Measurements from ENCODE around the gene ANO2. TPM values are rescaled to one million over a fixed set of nuclear protein-coding genes. Genes with fewer than 3 reads are reported as not detected.
"Not testable (repeated sequence)": the region's sequence is repeated elsewhere in the genome, so short reads cannot be mapped to it uniquely, and the experiment has no call there.

The ANO2 gene
- total RNA-seq, 1 donor from 2014 or later: 16.1 TPM

DNA sequence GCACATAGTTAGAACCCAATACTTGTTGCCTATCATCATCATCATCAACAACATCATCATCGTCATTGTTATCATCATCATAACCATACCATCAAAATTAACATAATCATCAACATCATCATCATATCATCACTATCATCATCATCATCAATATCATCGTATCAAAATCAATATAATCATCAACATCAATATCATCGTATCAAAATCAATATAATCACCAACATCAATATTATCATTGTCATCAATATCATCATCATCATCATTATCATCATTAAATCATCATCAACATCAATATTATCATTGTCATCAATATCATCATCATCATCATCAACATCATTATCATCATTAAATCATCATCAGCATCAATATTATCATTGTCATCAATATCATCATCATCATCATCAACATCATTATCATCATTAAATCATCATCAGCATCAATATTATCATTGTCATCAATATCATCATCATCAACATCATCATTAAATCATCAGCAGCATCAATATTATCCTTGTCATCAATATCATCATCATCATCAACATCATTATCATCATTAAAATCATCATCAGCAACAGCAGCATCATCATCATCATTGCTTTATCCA, 286.6 kb downstream of the ANO2 start:
- DNase-seq; intact Hi-C loops (cut with micrococcal nuclease); ATAC-seq: not testable (repeated sequence)

DNA sequence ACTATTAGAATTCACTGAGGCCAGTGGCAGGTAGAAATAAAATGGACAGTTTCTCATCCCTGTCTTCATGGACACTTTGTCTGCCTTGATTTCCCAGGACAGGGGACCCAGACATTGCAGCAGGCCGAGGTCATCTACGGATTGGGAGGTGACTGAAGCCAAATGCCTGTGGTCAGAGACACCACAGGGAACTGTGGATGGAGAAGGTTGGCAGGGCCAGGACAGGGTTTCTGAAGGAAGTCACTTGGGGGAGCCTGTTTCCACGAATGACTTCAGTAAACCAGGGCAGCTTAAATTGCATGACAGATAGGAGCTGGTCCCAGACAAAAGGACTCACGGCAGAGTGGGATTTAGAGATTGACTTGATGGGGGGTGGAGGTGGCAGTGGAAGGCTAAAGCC, 288.2 kb downstream of the ANO2 start:
- DNase-seq (no peak), ATAC-seq (no peak)
- intact Hi-C loops (cut with micrococcal nuclease): no loop called here

DNA sequence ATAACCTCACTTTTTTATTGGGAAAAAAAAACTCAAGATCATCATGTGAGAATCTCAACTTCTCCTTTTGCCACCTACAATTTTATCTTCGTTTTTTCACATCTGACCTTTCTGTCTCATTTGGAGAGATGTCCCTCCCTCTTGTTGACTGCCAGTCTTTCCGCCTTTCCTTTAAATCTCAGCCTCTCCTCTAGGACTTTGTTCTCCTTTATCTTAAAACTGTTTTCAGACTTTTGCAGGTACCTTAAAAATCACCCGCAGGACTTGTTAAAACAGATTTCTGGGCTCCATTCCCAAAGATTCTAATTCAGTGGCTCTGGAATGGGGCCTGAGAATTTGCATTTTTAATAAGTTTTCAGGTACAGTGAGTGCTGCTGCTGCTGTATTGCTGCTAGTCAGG, 289.9 kb downstream of the ANO2 start:
- intact Hi-C loops (cut with micrococcal nuclease): no loop called here
- DNase-seq (no peak), ATAC-seq (no peak)

DNA sequence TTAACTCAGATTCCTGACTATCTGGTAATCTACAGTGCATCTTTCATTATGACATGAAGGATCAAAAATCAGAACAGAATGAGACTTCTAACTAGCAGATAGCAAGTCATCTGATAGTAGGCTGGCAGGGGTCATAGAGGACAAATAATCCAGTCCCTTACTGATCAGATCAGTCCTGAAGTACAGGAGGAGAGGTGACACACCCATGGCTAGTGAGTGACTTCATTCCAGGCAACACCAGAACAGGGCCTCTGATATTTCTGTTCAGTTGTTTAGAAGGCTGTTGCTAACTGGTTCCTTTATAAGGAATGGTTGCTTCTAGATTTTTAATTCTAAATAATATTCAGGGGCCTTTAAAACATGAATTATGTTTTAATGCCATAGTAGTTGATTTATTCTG, 291.0 kb downstream of the ANO2 start:
- ATAC-seq: no peak
- intact Hi-C loops (cut with micrococcal nuclease): no loop called here
- no peak for DNase-seq

DNA sequence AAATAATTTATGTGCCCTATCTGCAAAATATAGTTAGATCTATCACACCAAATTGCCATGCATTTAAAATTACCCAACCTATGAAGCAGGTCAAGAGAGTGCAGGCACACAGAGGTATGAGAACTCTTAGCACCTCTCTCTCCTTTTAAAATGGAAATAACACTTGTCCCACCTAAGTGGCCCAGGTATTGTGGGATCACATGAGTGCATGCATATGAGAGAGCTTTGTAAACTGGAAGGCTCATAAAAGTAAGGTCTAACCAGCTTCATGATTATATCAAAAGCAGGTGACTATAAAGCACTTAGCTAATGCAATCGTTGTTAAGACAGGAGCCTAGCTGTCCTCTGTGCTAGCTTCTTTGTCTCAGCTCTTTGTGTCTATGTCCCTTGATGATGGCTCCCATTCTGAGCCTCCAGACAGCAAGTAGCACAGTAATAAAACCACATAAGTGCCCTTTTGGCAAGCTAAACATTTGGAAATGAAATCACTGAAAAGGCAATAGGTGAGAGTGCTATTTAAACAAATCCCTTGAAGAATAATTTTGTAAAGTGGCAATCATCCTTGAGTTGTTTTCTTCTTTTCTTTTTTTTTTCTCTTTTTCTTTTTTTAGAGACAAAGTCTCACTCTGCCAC, 294.1 kb downstream of the ANO2 start:
- ATAC-seq: no peak
- no peak for DNase-seq
- intact Hi-C loops (cut with micrococcal nuclease): no loop called here

DNA sequence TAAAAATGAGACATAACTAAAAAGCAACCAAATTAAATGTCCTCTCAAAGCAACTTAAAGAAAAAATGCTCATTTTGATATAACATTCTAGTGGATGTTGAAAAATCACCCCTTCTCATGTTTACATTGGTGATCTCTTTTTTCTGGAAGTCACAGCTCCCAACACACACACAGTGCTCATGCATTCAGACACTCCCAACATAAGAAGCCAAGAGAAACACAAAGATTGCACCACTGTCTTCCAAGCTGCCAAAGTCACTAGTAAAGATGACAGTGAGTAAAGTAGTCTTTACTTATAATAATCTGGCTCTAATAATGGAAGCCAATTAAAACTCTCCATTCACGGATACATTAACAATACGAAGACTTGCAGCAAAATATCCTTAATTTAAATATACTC, 294.8 kb downstream of the ANO2 start:
- no peak for DNase-seq
- intact Hi-C loops (cut with micrococcal nuclease): no loop called here
- no peak for ATAC-seq

DNA sequence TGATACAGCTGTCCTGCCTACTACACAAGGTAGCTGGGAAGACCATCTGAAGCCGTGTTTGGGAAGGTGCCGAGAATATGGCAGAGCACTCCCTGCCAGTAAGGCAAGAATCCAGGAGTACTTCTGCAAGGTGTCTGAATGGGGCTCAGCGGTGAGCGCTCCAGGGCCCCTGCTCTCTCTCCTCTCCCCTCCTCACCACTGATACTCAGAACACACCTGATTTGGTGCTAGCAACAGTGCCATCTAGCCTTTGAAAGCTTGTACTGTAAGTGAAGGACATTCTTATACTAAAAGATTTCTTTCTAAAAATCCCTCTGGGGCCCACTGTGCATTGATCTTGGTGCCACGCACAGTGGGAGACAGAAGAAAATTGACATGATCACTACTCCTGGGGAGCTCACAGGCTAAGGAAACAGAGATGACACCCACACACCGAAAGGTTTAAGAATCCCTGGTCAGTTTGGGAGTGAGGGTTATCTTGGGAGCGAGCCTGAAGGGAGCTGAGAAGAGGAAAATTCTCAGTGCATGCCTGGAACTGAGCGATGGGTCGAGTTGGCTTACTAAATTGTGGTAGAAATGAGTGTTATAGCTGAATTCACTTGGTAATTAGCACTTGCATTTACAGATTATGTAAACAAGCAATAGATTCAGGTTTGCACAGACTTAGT, 296.2 kb downstream of the ANO2 start:
- DNase-seq (no peak), ATAC-seq (peak; percentile 61)
- intact Hi-C loops (cut with micrococcal nuclease): loop anchor here (5.0 kb wide), 1 partner anchor 222 kb away; no protein-coding TSS in a partner anchor

DNA sequence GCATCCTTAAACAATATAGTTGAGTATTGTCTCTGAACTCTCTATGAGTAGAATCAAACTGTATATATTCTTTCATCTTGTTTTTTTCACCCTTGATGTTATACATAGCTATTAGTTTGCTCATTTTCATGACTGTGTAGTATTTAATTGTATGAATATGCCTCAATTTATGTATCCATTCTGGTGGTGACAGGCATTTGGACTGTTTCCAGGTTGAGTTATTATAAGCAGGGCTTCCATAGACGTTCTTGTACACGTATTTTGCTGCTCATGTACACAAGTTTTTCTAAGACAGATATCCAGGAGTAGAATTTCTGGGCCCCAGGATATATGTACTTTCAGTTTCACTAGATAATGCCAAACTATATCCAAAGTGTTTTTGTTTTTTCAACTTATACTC, 301.8 kb downstream of the ANO2 start:
- DNase-seq: no peak
- intact Hi-C loops (cut with micrococcal nuclease): no loop called here
- no peak for ATAC-seq

DNA sequence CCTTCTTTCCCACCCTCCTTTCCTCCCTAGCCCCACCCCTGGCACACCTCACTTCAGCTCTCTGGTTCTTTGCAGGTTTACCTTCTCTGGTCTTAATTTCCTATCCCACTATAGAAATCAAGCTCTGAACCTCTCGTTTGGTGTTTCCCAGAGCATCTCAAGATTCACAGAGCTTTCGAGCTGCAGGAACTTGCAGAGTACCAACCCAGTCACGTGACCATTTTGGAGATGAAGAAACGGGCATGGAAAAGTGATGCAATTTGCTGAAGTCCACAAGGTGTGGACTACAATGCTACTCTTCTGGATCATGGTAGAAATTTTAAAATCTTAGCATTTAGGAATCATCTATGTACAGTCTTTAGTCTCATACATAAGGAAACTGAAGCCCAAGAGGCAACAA, 307.4 kb downstream of the ANO2 start:
- intact Hi-C loops (cut with micrococcal nuclease): no loop called here
- DNase-seq (no peak), ATAC-seq (no peak)

DNA sequence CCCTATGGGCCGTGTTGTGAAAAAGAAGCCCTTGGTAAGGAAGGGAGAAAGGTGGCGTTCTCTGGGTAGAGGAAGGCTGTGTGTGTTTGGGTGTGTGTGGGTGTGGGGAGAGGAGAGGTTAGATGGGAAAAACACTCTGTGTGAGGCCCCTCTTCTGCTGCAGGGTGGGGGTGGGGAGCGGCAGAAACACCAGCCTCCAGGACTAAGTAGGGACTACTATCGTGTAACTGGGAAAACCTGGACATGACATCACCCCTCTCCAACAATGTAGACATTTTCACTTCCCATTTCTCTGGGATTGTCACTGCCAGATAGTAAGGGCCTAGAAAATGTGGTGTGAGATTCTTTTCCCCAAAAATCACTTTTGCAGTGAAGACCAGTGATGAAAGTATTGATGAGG, 308.2 kb downstream of the ANO2 start:
- intact Hi-C loops (cut with micrococcal nuclease): no loop called here
- DNase-seq: no peak
- no peak for ATAC-seq

DNA sequence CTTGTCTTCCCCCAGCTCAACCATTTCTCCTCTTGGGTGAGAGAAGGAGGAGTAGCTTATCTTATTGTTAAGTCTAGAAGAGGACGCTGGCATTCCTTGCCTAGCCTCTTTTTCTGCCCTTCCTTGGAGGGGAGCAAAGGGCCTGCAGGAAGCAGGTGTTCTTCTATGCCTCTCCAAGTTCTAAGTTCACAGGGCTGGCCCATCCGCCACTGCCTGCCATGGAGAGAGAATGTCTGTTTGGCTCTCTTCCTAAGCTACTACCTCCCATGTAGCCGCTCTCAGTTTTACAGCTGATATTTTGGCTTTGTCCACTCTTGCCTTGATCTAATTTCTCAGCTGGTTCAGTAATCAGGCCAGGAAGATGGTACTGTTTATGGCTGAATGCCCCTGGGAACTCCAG, 312.0 kb downstream of the ANO2 start:
- intact Hi-C loops (cut with micrococcal nuclease): no loop called here
- ATAC-seq (peak; percentile 30), DNase-seq (no peak)

DNA sequence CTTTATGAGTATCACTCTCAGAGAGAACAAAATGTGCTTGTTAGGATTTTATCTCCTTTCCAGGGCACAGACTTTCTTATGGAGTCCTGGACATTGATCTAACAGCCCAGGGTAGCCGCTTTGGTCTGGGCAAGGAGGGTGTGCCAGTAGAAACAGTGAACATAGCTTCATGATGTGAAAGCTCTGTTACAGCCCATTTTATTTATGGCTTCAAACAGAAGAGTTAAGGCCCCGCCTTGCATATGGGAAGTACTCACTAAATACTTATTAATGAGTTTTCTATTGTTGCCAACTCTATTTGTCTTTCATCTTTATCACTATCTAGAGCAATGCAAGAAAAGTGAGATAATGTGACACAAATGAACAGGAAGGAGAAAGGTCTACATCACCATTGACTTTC, 312.6 kb downstream of the ANO2 start:
- ATAC-seq (no peak), DNase-seq (no peak)
- intact Hi-C loops (cut with micrococcal nuclease): no loop called here

DNA sequence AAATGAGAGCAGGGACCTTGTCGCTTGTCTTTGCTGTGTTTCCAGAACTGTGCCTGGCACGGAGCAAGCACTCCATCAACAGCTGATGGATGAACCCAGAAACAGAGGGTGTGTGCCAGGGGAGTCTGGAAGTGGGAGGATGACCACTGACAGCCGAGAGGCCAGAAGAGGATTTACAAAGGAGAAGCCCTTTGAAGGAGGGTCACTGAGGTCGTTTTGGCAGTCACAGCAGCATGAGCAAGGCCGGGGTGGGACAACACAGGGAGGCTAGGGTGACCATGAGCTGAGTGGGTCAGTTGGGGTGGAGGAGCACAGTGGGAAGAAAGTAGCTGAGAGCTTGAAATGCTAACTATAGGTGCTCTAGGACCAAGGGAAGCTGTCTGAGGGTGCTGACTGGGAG, 313.6 kb downstream of the ANO2 start:
- no peak for DNase-seq
- intact Hi-C loops (cut with micrococcal nuclease): no loop called here
- ATAC-seq: no peak

DNA sequence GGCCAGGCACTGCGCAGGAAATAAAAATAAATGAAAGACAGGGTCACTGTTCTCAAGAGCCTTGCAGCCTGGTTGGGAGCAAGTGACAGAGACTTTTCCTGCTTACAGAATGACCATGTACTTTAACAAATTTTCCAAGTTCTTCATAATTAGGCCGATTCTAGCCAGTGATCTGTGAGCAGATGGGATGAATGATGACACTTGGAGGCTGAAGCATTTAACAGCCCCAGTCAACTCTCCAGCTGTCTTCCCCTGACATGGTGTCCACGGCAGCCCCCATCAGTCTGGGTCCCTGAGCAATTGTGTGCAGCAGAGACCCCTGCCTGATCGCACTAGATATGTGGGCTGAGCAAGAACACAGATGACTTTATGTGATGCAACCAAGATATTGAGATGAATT, 314.3 kb downstream of the ANO2 start:
- intact Hi-C loops (cut with micrococcal nuclease): no loop called here
- ATAC-seq (no peak), DNase-seq (no peak)

DNA sequence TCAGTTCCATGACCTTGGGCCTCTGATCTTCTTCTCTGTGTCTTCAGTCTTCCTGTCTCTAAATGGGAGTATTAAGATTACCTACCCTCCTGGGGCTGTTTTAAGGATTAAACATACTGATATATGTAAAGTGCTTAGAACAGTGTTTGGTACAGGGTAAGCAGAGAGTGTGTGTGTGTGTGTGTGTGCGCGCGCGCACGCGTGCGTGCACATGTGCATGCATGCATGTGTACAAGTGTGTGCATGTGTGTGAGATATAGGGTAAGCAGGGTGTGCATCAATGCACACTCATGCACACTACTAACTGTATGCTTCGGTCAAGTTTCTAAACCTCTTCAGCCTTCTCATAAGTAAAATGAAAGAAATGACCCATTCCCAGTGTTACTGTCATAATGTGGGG, 316.6 kb downstream of the ANO2 start:
- intact Hi-C loops (cut with micrococcal nuclease): no loop called here
- no peak for ATAC-seq
- DNase-seq: no peak

DNA sequence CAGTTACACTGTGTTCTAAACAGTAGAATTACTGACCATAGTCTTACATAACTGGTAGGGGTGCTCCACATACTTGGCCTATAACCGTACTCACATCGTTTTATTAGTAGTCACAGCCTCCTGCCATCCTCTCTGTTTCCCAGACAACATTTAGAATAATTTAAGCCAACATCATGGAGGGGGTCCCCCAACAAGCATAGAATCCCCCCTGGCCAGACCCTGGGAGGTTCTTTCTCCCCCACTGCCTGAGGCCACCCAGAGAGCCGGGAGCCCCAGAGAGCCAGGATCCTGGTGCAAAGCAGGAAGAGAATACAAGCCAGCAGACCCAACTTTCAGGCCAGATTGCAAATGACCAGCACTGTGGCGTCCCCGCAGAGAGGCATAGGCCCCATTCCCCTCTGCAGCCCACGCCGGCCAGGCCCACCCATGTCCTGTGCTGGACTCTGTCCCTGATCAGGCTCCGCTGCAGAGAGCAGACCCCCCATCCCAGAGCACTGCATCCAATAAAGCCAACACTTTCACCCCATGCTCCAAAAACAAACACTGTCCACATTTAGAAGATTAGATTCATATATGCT, 317.9 kb downstream of the ANO2 start:
- DNase-seq (no peak), ATAC-seq (no peak)

DNA sequence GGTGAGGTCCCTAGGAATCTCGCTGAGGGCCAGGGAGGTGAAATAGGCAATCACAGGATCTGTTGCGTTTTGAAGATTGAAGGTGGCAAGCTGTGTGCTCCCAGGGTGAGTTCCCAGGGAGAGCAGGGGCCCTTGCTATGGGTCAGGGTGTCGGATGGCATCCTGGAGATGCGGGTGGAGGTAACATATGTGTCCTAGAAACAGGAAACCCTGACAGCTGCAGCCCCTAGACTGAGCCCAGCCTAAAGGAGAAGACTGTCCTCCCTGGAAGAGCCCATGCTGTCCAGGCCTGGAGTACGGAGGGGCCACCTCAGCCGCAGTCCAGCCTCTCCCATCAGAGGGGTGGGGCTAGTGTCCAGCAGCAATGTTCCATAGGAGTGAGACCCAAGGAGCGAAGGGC, 318.9 kb downstream of the ANO2 start:
- no peak for ATAC-seq
- no peak for DNase-seq
- intact Hi-C loops (cut with micrococcal nuclease): no loop called here

More for the DNA sequence above, 317.9 kb downstream of the ANO2 start:
- intact Hi-C loops (cut with micrococcal nuclease): no loop called here

DNA sequence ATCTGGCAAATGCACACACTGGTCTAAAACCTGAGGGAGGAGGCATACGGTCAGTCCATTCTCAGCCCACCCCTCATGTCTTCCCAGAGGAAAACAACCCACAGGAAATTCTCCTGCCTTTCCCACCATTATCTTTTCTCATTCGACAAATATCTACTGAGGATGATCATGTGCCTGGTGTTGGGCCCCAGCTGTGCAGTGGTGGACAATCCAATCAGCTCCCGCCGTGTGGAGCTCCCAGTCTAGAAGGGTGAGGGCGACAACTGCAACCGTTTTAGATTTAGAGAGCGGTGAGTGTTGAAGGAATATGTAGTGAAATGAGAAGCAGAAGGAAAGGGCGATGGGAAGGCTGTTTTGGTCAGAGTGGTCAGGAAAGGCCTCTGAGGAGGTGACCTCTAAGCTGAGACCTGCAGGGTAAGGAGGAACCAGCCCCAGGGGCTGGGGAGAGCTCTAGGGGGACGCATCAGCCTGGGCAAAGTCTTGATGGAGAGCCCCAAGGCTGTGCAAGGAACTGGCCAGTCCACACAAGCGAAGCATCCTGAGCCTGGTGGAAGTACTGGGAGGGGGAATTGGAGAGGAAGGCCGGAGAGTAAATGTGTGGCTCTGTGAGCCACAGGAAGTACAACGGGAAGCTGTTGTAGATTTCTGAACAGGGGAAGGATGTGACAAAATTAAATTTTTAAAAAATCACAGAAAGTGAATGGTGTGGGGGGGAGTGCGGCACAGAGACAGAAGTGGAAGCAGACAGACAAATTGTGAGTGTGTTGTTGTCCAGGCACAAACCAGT, 320.4 kb downstream of the ANO2 start:
- DNase-seq (no peak), ATAC-seq (no peak)
- intact Hi-C loops (cut with micrococcal nuclease): no loop called here

DNA sequence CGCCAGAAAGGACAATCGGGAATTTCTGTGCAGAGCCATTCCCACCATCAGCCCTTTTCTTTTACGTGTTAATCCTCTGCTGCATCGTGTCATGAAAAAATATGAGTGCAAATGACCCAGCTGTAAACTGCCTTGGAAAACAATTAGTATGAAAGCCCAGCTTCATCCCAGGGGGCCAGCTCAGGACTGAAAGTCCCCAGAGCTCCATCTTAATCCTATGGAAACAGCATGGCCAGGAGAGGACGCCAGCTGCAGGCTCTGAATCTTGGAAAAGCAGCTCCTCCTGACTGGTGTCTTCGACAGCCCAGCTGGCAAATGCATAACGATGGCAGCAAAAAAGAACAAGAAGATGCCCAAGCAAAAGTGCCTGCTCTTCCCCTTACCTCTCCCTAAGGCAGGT, 321.6 kb downstream of the ANO2 start:
- intact Hi-C loops (cut with micrococcal nuclease): no loop called here
- no peak for DNase-seq
- ATAC-seq: no peak

DNA sequence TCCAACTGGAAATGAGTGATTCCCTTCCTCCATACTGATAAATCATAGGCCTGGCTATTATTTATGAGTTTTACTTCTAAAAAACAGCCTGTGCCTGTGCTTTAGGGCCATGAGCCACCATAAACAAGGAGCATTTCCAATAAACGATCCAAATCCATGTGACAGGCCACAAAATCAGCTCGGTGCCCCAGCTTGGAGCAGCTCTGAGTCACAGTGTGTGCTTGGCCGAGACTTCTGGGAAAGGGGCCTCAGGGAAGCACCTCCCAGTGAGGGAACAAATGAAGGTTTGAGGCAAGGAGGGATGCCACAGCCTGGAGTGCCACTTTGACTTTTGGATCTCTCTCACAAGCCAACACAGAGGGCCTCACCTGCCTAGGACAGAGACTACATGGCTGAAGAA, 322.8 kb downstream of the ANO2 start:
- intact Hi-C loops (cut with micrococcal nuclease): no loop called here
- ATAC-seq (no peak), DNase-seq (no peak)
